GM12878 (cell line): Measurements from ENCODE around the gene DIP2C. TPM values are rescaled to one million over a fixed set of nuclear protein-coding genes. Genes with fewer than 3 reads are reported as not detected.

Experiments
- ATAC-seq: fragments of 200-7000 bp; cut with Tn5 transposase; 3 replicates; pipeline ENCODE4 v1.9.1; 2020; ENCODE audit warnings: mild to moderate bottlenecking, moderate library complexity
- BruUV-seq: library from RNA; stranded (reverse); fragments of 400-500 nt; replicated peaks from 2 replicates; lab custom pipeline; 2021; lab: Mats Ljungman, UMichigan
- CTCF ChIA-PET: fragments of 300-600 bp; sonication (Branson Sonifier 250); formaldehyde crosslinking; extraction: SDS; loops from one replicate; lab custom pipeline; 2021; ENCODE audit warnings: inconsistent platforms; lab: Yijun Ruan, JAX
- POLR2A ChIA-PET: fragments of 350-600 bp; formaldehyde crosslinking; extraction: SDS; loops from one replicate; lab custom pipeline; 2021; ENCODE audit warnings: inconsistent platforms; lab: Charles Lee
- RAD21 ChIA-PET: fragments of 300-600 bp; sonication (Branson Sonifier 250); formaldehyde crosslinking; loops from one replicate; lab custom pipeline; 2023; ENCODE audit warnings: antibody characterized with exemption; ENCODE audit not compliant: unreplicated experiment; lab: Charles Lee
- SMC1A ChIA-PET: fragments of 300-600 bp; sonication (Branson Sonifier 250); formaldehyde crosslinking; loops from one replicate; lab custom pipeline; 2023; ENCODE audit not compliant: unreplicated experiment, uncharacterized antibody; lab: Charles Lee
- DNase-seq: peaks from one replicate; pipeline ENCODE4 v3.0.0-alpha.2; 2011; ENCODE audit warnings: low read depth, low spot score
- FAIRE-seq: peaks from 3 replicates; lab custom pipeline; 2011; peaks lifted over from hg19 to GRCh38; lab: Jason Lieb, UNC
- H2AFZ ChIP-seq: 2 replicates; pipeline ENCODE4 v1.6.0; 2011; ENCODE audit warnings: low read depth, low read length, control low read depth; ENCODE audit not compliant: control insufficient read depth
- H3K27ac ChIP-seq: 2 replicates; pipeline ENCODE4 v1.5.1; 2011; ENCODE audit warnings: control low read depth; ENCODE audit not compliant: control insufficient read depth, insufficient read depth
- H3K27me3 ChIP-seq, 2 experiments: replicated peaks in 1 of 2; 2 replicates each; pipeline versions ENCODE4 v1.6.0 to v1.6.1; 2011; ENCODE audit warnings: low read length in 1 of 2; ENCODE audit not compliant: control insufficient read depth in 2 of 2, insufficient read depth in 2 of 2
- H3K36me3 ChIP-seq, 2 experiments: 2 replicates each; pipeline ENCODE4 v1.5.1; 2011; ENCODE audit warnings: low read length in 1 of 2; ENCODE audit not compliant: control insufficient read depth in 2 of 2, insufficient read depth in 2 of 2
- H3K4me1 ChIP-seq: 2 replicates; pipeline ENCODE4 v1.6.1; 2011; ENCODE audit warnings: mild to moderate bottlenecking, low read length, moderate library complexity, mixed read lengths; ENCODE audit not compliant: control insufficient read depth, insufficient read depth
- H3K4me2 ChIP-seq: 2 replicates; pipeline ENCODE4 v1.6.0; 2011; ENCODE audit warnings: control low read depth; ENCODE audit not compliant: control insufficient read depth, insufficient read depth
- H3K4me3 ChIP-seq: fragments of 200-600 bp; sonication (generic); 2 replicates; pipeline ENCODE4 v1.5.1; 2016
- H3K79me2 ChIP-seq: 2 replicates; pipeline ENCODE4 v1.6.0; 2011; ENCODE audit warnings: low read length; ENCODE audit not compliant: control insufficient read depth, insufficient read depth
- H3K9ac ChIP-seq: 2 replicates; pipeline ENCODE4 v1.8.0; 2011; ENCODE audit warnings: low read length, control low read depth, mixed read lengths; ENCODE audit not compliant: control insufficient read depth, insufficient read depth
- H3K9me3 ChIP-seq: replicated peaks from 3 replicates; pipeline ENCODE4 v1.5.1; 2011; ENCODE audit warnings: mild to moderate bottlenecking, low read length; ENCODE audit not compliant: control insufficient read depth, insufficient read depth
- H4K20me1 ChIP-seq: 2 replicates; pipeline ENCODE4 v1.6.0; 2011; ENCODE audit not compliant: control insufficient read depth, insufficient read depth
- BHLHE40 ChIP-seq, 2 experiments: fragments of 450-650 bp in 1 of 2; IDR thresholded peaks; 2 replicates each; pipeline ENCODE4 v1.6.1; 2011 to 2017; ENCODE audit warnings: low read depth in 2 of 2, borderline replicate concordance in 1 of 2, improper control_type of control experiment in 1 of 2, low read length in 1 of 2, mild to moderate bottlenecking in 1 of 2
- BRCA1 ChIP-seq: IDR thresholded peaks from 2 replicates; pipeline ENCODE4 v1.6.1; 2011; ENCODE audit warnings: low read depth, low read length, improper control_type of control experiment
- EP300 ChIP-seq, 2 experiments: fragments of 150-350 bp in 1 of 2; IDR thresholded peaks; 2 replicates each; pipeline ENCODE4 v1.6.1; 2011 to 2012; ENCODE audit warnings: low read depth in 2 of 2, low read length in 2 of 2, borderline replicate concordance in 1 of 2, improper control_type of control experiment in 1 of 2, inconsistent platforms in 1 of 2; ENCODE audit not compliant: control insufficient read depth in 1 of 2
- KAT2A ChIP-seq: conservative IDR thresholded peaks from 2 replicates; pipeline ENCODE4 v1.6.1; 2011; ENCODE audit warnings: low read depth, low read length; ENCODE audit not compliant: control insufficient read depth
- NFYB ChIP-seq: IDR thresholded peaks from 2 replicates; pipeline ENCODE4 v1.6.1; 2011; ENCODE audit warnings: low read depth, mild to moderate bottlenecking, low read length, improper control_type of control experiment, moderate library complexity; ENCODE audit not compliant: insufficient read depth
- RBBP5 ChIP-seq: fragments of 200-600 bp; sonication (generic); conservative IDR thresholded peaks from 2 replicates; pipeline ENCODE4 v1.6.1; 2016
- SIN3A ChIP-seq: IDR thresholded peaks from 2 replicates; pipeline ENCODE4 v1.6.1; 2012; ENCODE audit warnings: low read depth, low read length, improper control_type of control experiment
- SRF ChIP-seq, 2 experiments: IDR thresholded peaks; 2 replicates each; pipeline ENCODE4 v1.6.1; 2011; ENCODE audit warnings: low read depth in 2 of 2, low read length in 2 of 2, mild to moderate bottlenecking in 1 of 2, moderate library complexity in 1 of 2
- YY1 ChIP-seq: IDR thresholded peaks from 2 replicates; pipeline ENCODE4 v1.6.1; 2011; ENCODE audit warnings: low read depth, mild to moderate bottlenecking, low read length
- ZNF207 ChIP-seq: fragments of 450-650 bp; IDR thresholded peaks from 2 replicates; pipeline ENCODE4 v1.6.1; 2014; ENCODE audit warnings: antibody characterized with exemption, mild to moderate bottlenecking, borderline replicate concordance
- WGBS: methylation state at CpG from one replicate; pipeline ENCODE4 v1.1.6; 2016; ENCODE audit warnings: low lambda C conversion rate; ENCODE audit not compliant: insufficient replicate concordance, insufficient coverage; ENCODE audit errors: missing lambda C conversion rate; 5-methylcytosine and 5-hydroxymethylcytosine counted together
- in situ Hi-C: fragments of 300-500 bp; cut with MboI; formaldehyde crosslinking; loops from 9 replicates; pipeline ENCODE4 v1.14.3; 2018; ENCODE audit warnings: mixed read lengths
- intact Hi-C: fragments of 100-400 bp; cut with micrococcal nuclease; formaldehyde crosslinking; loops from one replicate; pipeline ENCODE4 v1.14.2; 2022; ENCODE audit not compliant: unreplicated experiment
- polyA plus RNA-seq, 11 experiments: library from polyadenylated mRNA; depleted of rRNA in 4 of 11; unstranded in 6 of 11; stranded (reverse) in 5 of 11; fragments of >200 nt; fragmentation: Nextera tagmentation in 4 of 11; fragmentation: Illumina TruSeq in 1 of 11; extraction: Ambion mirVana in 4 of 11; extraction: Trizol in 1 of 11; gene quantifications; 1 replicate in 1 of 11; 2 replicates in 10 of 11; pipeline versions ENCODE4 v1.2.1 to v1.2.3, GENCODE V29; 2011 to 2016; ENCODE audit warnings: inconsistent platforms in 2 of 11, missing spikeins in 2 of 11, low read depth in 1 of 11
- total RNA-seq, 4 experiments: library from RNA; depleted of rRNA in 3 of 4; stranded (reverse); fragments of >200 nt in 3 of 4; fragmentation: Illumina TruSeq in 1 of 4; extraction: Trizol in 1 of 4; gene quantifications; 2 replicates each; pipeline versions ENCODE4 v1.2.1 to v1.2.3, GENCODE V29; 2013 to 2021

The DIP2C gene
- total and polyA plus RNA-seq, 10 of the 15 experiments (the other 5 are each of a cell fraction or from before 2014, with no cell fraction given) = 0.01 to 0.10 (median 0.06) TPM

GRCh38 chr10:600234-600633 lies 89.2 kb downstream of the DIP2C start:
- Histone ChIP-seq H4K20me1 (no peaks in the 10 kb centered on the region), H3K27ac (no peak overlapping the region), H3K79me2 (no peaks in the 10 kb centered on the region), H3K4me2 (no peak overlapping the region), H3K9ac (no peak overlapping the region), H3K27me3 (peaks cover 0 to 3% of the 10 kb centered on the region in 2 experiments; a peak in 3 of 4 replicates), H3K4me1 (no peaks in the 10 kb centered on the region), H2AFZ (no peak overlapping the region), H3K36me3 (no peaks in the 10 kb centered on the region), H3K4me3 (no peak overlapping the region), H3K9me3 (no peaks in the 10 kb centered on the region)
- CTCF ChIA-PET = no interaction called here
- ATAC-seq (no peak), FAIRE-seq (no peak), DNase-seq (no peak)
- WGBS = 51% methylated on average over 15 of the region's 15 CpGs
- intact Hi-C loops = no loop called here
- SMC1A ChIA-PET = no interaction called here
- no peak for TF ChIP-seq BRCA1
- RAD21 ChIA-PET = no interaction called here
- in situ Hi-C loops = no loop called here
- BruUV-seq = no TSS peak
- POLR2A ChIA-PET = no interaction called here

GRCh38 chr10:599767-600166 lies 89.7 kb downstream of the DIP2C start:
- no peak overlapping the region for H2AFZ ChIP-seq
- H3K4me2 ChIP-seq = no peak overlapping the region
- H3K27me3 ChIP-seq = peaks cover 0 to 3% of the 10 kb centered on the region in 2 experiments; a peak in 3 of 4 replicates
- ChIA-PET SMC1A (no interaction called here), CTCF (no interaction called here), POLR2A (no interaction called here), RAD21 (no interaction called here)
- H3K36me3 ChIP-seq = no peaks in the 10 kb centered on the region
- ATAC-seq (no peak), FAIRE-seq (no peak), DNase-seq (no peak)
- no peak overlapping the region for H3K9ac ChIP-seq
- 34% methylated on average over 9 of the region's 9 CpGs for WGBS
- TF ChIP-seq NFYB = no peak
- TF ChIP-seq RBBP5 = no peak
- TF ChIP-seq SIN3A = no peak
- no peak for TF ChIP-seq BHLHE40 (IDR thresholded peaks at IDR 0.05; ENCODE audit: borderline replicate concordance in 1 of 2, low read depth in 2 of 2, low read length in 1 of 2)
- TF ChIP-seq EP300 (IDR thresholded peaks at IDR 0.05; ENCODE audit: borderline replicate concordance in 1 of 2, control insufficient read depth in 1 of 2, low read depth in 2 of 2, low read length in 2 of 2) = no peak
- TF ChIP-seq SRF (IDR thresholded peaks at IDR 0.05; ENCODE audit: low read depth in 2 of 2, low read length in 2 of 2) = no peak
- no peak for TF ChIP-seq ZNF207
- no peak for TF ChIP-seq KAT2A
- TF ChIP-seq YY1 = no peak
- in situ Hi-C loops = no loop called here
- BruUV-seq = no TSS peak
- H3K27ac ChIP-seq = no peak overlapping the region
- no peaks in the 10 kb centered on the region for H4K20me1 ChIP-seq
- intact Hi-C loops = no loop called here
- H3K9me3 ChIP-seq = no peaks in the 10 kb centered on the region
- H3K4me3 ChIP-seq = no peak overlapping the region
- H3K79me2 ChIP-seq = no peaks in the 10 kb centered on the region
- H3K4me1 ChIP-seq = no peaks in the 10 kb centered on the region
